Spleen (tissue), 11 donors: ENCODE measurements around the gene CNKSR3. TPM values are rescaled to one million over a fixed set of nuclear protein-coding genes. Genes with fewer than 3 reads are reported as not detected.

Experiments used
- DNase-seq: peaks from one replicate; pipeline ENCODE4 v3.0.0-alpha.2; 2020
- H3K27ac ChIP-seq, 8 donors: fragments of 200-600 bp; sonication (generic) in 7 of 8; 1 replicate in 4 of 8; 2 replicates in 4 of 8; pipeline versions ENCODE4 v1.5.0 to v1.8.0; 2016 to 2021; ENCODE audit warnings: inconsistent platforms in 4 of 8, mild to moderate bottlenecking in 4 of 8, moderate library complexity in 1 of 8
- H3K27me3 ChIP-seq, 7 donors: fragments of 200-600 bp; sonication (generic) in 6 of 7; replicated peaks in 1 of 7; 1 replicate in 4 of 7; 2 replicates in 3 of 7; pipeline versions ENCODE4 v1.5.0 to v1.8.0; 2016 to 2021; ENCODE audit warnings: inconsistent platforms in 3 of 7, mild to moderate bottlenecking in 1 of 7
- H3K36me3 ChIP-seq, 6 donors: fragments of 200-600 bp; sonication (generic) in 5 of 6; 1 replicate in 4 of 6; 2 replicates in 2 of 6; pipeline versions ENCODE4 v1.5.0 to v1.8.0; 2016 to 2021; ENCODE audit warnings: inconsistent platforms in 2 of 6
- H3K4me1 ChIP-seq, 6 donors: fragments of 200-600 bp; sonication (generic) in 5 of 6; 1 replicate in 3 of 6; 2 replicates in 3 of 6; pipeline versions ENCODE4 v1.5.0 to v1.8.0; 2016 to 2021; ENCODE audit warnings: inconsistent platforms in 3 of 6
- H3K4me3 ChIP-seq, 8 donors: fragments of 200-600 bp; sonication (generic) in 7 of 8; 1 replicate in 4 of 8; 2 replicates in 4 of 8; pipeline versions ENCODE4 v1.5.0 to v1.8.0; 2016 to 2021; ENCODE audit warnings: inconsistent platforms in 4 of 8, mild to moderate bottlenecking in 4 of 8, moderate library complexity in 2 of 8
- H3K9me3 ChIP-seq, 8 donors: fragments of 200-600 bp; sonication (generic) in 7 of 8; 1 replicate in 4 of 8; 2 replicates in 4 of 8; pipeline versions ENCODE4 v1.5.0 to v1.8.0; 2016 to 2021; ENCODE audit warnings: inconsistent platforms in 4 of 8
- POLR2A ChIP-seq, 3 donors: fragments of 450-650 bp; IDR thresholded peaks; one replicate each; pipeline ENCODE4 v1.5.1; 2017; ENCODE audit warnings: antibody characterized with exemption in 3 of 3, mild to moderate bottlenecking in 1 of 3
- POLR2AphosphoS5 ChIP-seq, 3 donors: sonication (generic); formaldehyde crosslinking; IDR thresholded peaks; one replicate each; pipeline ENCODE4 v1.5.1; 2017; ENCODE audit warnings: antibody characterized with exemption in 3 of 3
- WGBS, 5 donors: extraction: QIAGEN DNeasy Blood & Tissue Kit in 3 of 5; methylation state at CpG; one replicate each; pipeline versions ENCODE4 v1.1.5 to v1.1.7; 2013 to 2018; 5-methylcytosine and 5-hydroxymethylcytosine counted together
- intact Hi-C: fragments of 100-400 bp; cut with DNase I; formaldehyde crosslinking; loops from one replicate; pipeline ENCODE4 v1.15.0; 2023; ENCODE audit warnings: low total_unique reads
- polyA plus RNA-seq, 3 donors: library from polyadenylated mRNA; stranded (reverse); fragments of 200-250 nt; gene quantifications; one replicate each; pipeline ENCODE4 v1.2.1, GENCODE V29; 2013
- total RNA-seq, 7 donors: library from RNA; depleted of rRNA in 3 of 7; stranded (reverse); fragments of >200 nt in 3 of 7; fragmentation: NEBNext Ultra II Directional in 4 of 7; extraction: Animal tissue kit (Norgen Biotek cat#: 25700) in 4 of 7; gene quantifications; one replicate each; pipeline versions ENCODE4 v1.1.0 to v1.2.1, GENCODE V29; 2016 to 2021
- TF ChIP-seq, protein P1 (sequence below), 11 experiments: fragments of 200-600 bp in 7 of 11; fragments of 450-650 bp in 4 of 11; sonication (generic) in 4 of 11; IDR thresholded peaks in 8 of 11; conservative IDR thresholded peaks in 3 of 11; 1 replicate in 7 of 11; 2 replicates in 4 of 11; pipeline versions ENCODE4 v1.4.0 to v1.8.0; 2016 to 2021; ENCODE audit warnings: antibody characterized with exemption in 11 of 11, inconsistent platforms in 4 of 11, mild to moderate bottlenecking in 1 of 11
- donor health status: healthy with polysubstance abuse.
- donor health status: DM: no; HTN: no; CAD: no; lungs with moderate emphysema.
- donor health status: DM: no; HTN: no; CAD: no.
- donor health status: Bipolar disorder and iron deficiency.
- donor health status: healthy.
- donor health status: DM: no; HTN: no; CAD: no.
- donor health status: DM: yes; HTN: yes; CAD: no.

Gene CNKSR3
- total and polyA plus RNA-seq, 10 donors, result 1.7 to 45.0 (median 18.0) TPM

- Histone ChIP-seq H3K9me3 (no peaks in the 10 kb centered on the region), H3K27me3 (no peaks in the 10 kb centered on the region), H3K4me3 (no peak overlapping the region), H3K27ac (no peak overlapping the region), H3K4me1 (peaks cover 4 to 21% (median 12%) of the 10 kb centered on the region in 6 donors), H3K36me3 (no peaks in the 10 kb centered on the region)
- TF ChIP-seq, protein P1, sequence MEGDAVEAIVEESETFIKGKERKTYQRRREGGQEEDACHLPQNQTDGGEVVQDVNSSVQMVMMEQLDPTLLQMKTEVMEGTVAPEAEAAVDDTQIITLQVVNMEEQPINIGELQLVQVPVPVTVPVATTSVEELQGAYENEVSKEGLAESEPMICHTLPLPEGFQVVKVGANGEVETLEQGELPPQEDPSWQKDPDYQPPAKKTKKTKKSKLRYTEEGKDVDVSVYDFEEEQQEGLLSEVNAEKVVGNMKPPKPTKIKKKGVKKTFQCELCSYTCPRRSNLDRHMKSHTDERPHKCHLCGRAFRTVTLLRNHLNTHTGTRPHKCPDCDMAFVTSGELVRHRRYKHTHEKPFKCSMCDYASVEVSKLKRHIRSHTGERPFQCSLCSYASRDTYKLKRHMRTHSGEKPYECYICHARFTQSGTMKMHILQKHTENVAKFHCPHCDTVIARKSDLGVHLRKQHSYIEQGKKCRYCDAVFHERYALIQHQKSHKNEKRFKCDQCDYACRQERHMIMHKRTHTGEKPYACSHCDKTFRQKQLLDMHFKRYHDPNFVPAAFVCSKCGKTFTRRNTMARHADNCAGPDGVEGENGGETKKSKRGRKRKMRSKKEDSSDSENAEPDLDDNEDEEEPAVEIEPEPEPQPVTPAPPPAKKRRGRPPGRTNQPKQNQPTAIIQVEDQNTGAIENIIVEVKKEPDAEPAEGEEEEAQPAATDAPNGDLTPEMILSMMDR (IDR thresholded peaks at IDR 0.05 in 8 of 11, conservative IDR thresholded peaks at IDR 0.05 in 3 of 11), result no peak
- TF ChIP-seq POLR2A (IDR thresholded peaks at IDR 0.05), result no peak
- TF ChIP-seq POLR2AphosphoS5 (IDR thresholded peaks at IDR 0.05), result no peak
- intact Hi-C loops, result no loop called here
- WGBS, 5 donors, result 85 to 89% (median 88%) methylated on average over 16 of the region's 16 CpGs
- no peak for DNase-seq
Observed at GRCh38 chr6:154496793-154497517, 13.5 kb downstream of the CNKSR3 start.

DNA sequence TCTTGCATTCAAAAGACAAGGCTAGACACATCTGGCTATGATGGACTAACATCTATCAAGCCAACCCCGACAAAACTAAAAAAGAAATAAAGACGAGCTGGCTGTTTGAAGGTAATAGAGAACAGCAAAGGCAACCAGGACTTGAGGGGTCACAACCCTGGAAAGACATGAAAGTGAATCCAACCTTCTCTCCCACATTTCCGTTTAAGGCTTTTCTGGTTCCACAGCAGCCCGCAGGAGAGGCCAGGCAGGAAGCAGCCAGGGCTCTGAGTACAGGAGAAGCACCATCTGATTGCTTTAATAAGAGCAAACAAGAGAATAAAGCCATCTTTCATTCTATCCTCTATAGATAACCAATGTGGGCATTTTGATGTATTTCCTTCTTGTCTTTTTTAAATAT lies 14.3 kb downstream of the CNKSR3 start:
- Histone ChIP-seq H3K27ac (no peak overlapping the region), H3K9me3 (no peaks in the 10 kb centered on the region), H3K4me1 (peaks cover 4 to 25% (median 12%) of the 10 kb centered on the region in 6 donors), H3K4me3 (no peak overlapping the region), H3K36me3 (no peaks in the 10 kb centered on the region), H3K27me3 (no peaks in the 10 kb centered on the region)
- intact Hi-C loops, result no loop called here
- DNase-seq, result no peak
- 71 to 82% (median 76%) methylated on average over 4 of the region's 4 CpGs for WGBS, 5 donors
- TF ChIP-seq POLR2AphosphoS5 (IDR thresholded peaks at IDR 0.05), result no peak
- TF ChIP-seq, protein P1 (IDR thresholded peaks at IDR 0.05 in 8 of 11, conservative IDR thresholded peaks at IDR 0.05 in 3 of 11), result no peak

GRCh38 chr6:154494592-154495311 lies 15.7 kb downstream of the CNKSR3 start:
- TF ChIP-seq POLR2AphosphoS5 (IDR thresholded peaks at IDR 0.05) (no peak), POLR2A (IDR thresholded peaks at IDR 0.05) (no peak)
- TF ChIP-seq, protein P1 (IDR thresholded peaks at IDR 0.05 in 8 of 11, conservative IDR thresholded peaks at IDR 0.05 in 3 of 11), result no peak
- Histone ChIP-seq H3K27me3 (no peaks in the 10 kb centered on the region), H3K9me3 (no peaks in the 10 kb centered on the region), H3K4me3 (no peak overlapping the region), H3K4me1 (peaks cover under 1 to 14% (median 3%) of the 10 kb centered on the region in 6 donors), H3K36me3 (no peaks in the 10 kb centered on the region), H3K27ac (no peak overlapping the region)
- intact Hi-C loops, result no loop called here
- 86 to 95% (median 92%) methylated on average over 5 of the region's 5 CpGs for WGBS, 5 donors
- no peak for DNase-seq
